Lower leg skin (tissue), 4 donors: ENCODE results near the gene CHL1. TPM values are rescaled to one million over a fixed set of nuclear protein-coding genes. Genes with fewer than 3 reads are reported as not detected.

Experiments
- DNase-seq, 2 donors: peaks; one replicate each; pipeline ENCODE4 v3.0.0-alpha.2; 2019; ENCODE audit warnings: low spot score in 2 of 2
- H3K4me3 ChIP-seq: fragments of 200-600 bp; sonication (generic); 2 replicates; pipeline ENCODE4 v1.5.1; 2017; ENCODE audit warnings: mild to moderate bottlenecking, low read depth; ENCODE audit not compliant: poor library complexity, severe bottlenecking
- CTCF ChIP-seq, 3 donors: fragments of 450-650 bp; IDR thresholded peaks; one replicate each; pipeline ENCODE4 v1.5.1; 2016; ENCODE audit warnings: antibody characterized with exemption in 3 of 3, mild to moderate bottlenecking in 3 of 3, moderate library complexity in 2 of 3
- POLR2A ChIP-seq, 2 donors: fragments of 450-650 bp; IDR thresholded peaks; one replicate each; pipeline ENCODE4 v1.6.1; 2016 to 2017; ENCODE audit warnings: antibody characterized with exemption in 2 of 2, mild to moderate bottlenecking in 1 of 2, moderate library complexity in 1 of 2
- WGBS, 2 donors: methylation state at CpG; one replicate each; pipeline ENCODE4 v1.1.5; 2018; 5-methylcytosine and 5-hydroxymethylcytosine counted together
- intact Hi-C: fragments of 100-400 bp; cut with DNase I; formaldehyde crosslinking; loops from one replicate; pipeline ENCODE4 v1.15.0; 2023; ENCODE audit warnings: low total_unique reads
- total RNA-seq, 4 donors: library from RNA; depleted of rRNA; stranded (reverse); fragments of >200 nt; gene quantifications; one replicate each; pipeline ENCODE4 v1.1.0, GENCODE V29; 2016

Gene CHL1
- total RNA-seq, 4 donors from 2014 or later, result 32.7 to 53.1 (median 42.9) TPM

DNA sequence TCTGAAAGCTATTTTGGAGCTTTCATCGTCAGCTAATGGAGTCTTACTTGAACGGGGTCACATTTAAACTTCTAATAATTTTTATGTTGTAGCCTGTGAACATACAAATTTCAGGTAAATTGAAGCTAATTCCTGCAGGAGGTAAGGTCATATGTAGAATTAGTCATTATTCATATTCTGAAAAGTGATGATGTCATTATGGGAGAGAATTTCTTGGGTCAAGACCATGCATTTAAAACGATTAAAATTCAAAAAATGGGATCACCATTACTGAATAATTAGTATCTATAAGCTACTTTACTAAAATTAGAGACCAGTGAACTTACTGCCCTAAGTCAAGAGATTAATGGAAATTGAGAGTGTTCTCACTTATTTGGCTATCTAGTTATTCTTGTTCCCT lies 120.4 kb downstream of the CHL1 start:
- no peak for TF ChIP-seq CTCF (IDR thresholded peaks at IDR 0.05)
- no peak for TF ChIP-seq POLR2A (IDR thresholded peaks at IDR 0.05)
- WGBS, 2 donors, result 82 to 86% methylated on average over 3 of the region's 3 CpGs
- no peak for DNase-seq
- intact Hi-C loops, result no loop called here
- H3K4me3 ChIP-seq, result no peak overlapping the region

GRCh38 chr3:318903-319302 lies 122.3 kb downstream of the CHL1 start:
- TF ChIP-seq CTCF (IDR thresholded peaks at IDR 0.05) (no peak), POLR2A (IDR thresholded peaks at IDR 0.05) (no peak)
- 87 to 90% methylated on average over 2 of the region's 2 CpGs for WGBS, 2 donors
- no peak for DNase-seq
- H3K4me3 ChIP-seq, result no peak overlapping the region
- intact Hi-C loops, result no loop called here

- H3K4me3 ChIP-seq, result no peak overlapping the region
- intact Hi-C loops, result no loop called here
- no peak for DNase-seq
- TF ChIP-seq POLR2A (IDR thresholded peaks at IDR 0.05) (no peak), CTCF (IDR thresholded peaks at IDR 0.05) (no peak)
- 90 to 94% methylated on average over 2 of the region's 2 CpGs for WGBS, 2 donors
Measured at GRCh38 chr3:324423-324822, 127.9 kb downstream of the CHL1 start.

DNA sequence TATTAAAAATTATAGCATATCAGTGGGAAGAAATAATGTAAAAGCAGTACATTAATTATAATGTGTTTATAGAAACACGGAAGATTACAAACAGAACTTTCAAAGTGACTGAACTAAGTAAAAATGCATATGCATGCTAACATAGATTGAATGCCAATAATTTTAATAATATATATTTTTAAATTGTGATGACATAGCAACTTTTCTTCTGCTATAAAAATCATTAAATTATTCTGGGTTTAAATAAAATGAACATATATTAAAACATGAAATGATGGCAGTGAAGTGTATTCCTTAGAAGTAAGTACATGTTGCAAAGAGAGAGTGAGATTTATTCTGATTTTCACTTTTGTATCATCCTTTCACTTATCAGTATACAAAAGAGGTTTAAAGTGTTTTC lies 128.9 kb downstream of the CHL1 start:
- DNase-seq, result no peak
- TF ChIP-seq POLR2A (IDR thresholded peaks at IDR 0.05) (no peak), CTCF (IDR thresholded peaks at IDR 0.05) (no peak)
- H3K4me3 ChIP-seq, result no peak overlapping the region
- WGBS, 2 donors, result 95 to 100% methylated on average over 1 of the region's 1 CpG
- intact Hi-C loops, result no loop called here

DNA sequence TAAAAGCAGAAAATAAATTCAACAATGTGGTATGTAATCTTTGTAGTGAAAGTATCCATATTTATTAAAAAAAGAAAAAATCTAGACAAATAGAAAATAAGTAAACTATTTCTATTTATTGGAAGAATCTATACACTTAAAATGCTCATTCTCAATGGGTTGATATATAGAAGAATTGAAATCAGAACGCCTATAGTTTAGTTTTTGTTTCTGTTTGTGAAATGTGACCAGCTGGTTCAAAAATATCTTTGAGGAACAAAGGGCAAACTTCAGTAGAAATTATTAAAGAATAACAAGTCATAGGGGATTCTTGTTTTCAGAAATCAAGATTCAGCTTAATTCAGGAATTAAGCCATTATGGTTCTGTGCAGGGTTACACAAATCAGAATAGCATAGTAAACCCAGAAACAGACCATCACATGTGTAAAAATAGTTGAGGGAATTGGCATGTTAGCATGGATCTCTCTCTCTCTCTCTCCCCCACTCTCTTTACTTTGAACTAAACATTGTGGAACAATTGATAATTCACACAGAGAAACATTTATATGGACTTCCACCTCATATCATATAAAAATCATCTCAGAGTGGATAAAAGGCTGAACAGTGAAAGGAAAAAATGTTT lies 134.0 kb downstream of the CHL1 start:
- WGBS, 2 donors, result 69 to 80% methylated on average over 1 of the region's 1 CpG
- no peak for DNase-seq
- TF ChIP-seq CTCF (IDR thresholded peaks at IDR 0.05), result no peak
- no peak for TF ChIP-seq POLR2A (IDR thresholded peaks at IDR 0.05)
- H3K4me3 ChIP-seq, result no peak overlapping the region
- intact Hi-C loops, result no loop called here

- H3K4me3 ChIP-seq, result no peak overlapping the region
- intact Hi-C loops, result no loop called here
- DNase-seq, result no peak
- 82 to 84% methylated on average over 5 of the region's 5 CpGs for WGBS, 2 donors
- TF ChIP-seq POLR2A (IDR thresholded peaks at IDR 0.05) (no peak), CTCF (IDR thresholded peaks at IDR 0.05) (no peak)
Measured at GRCh38 chr3:331881-332280, 135.3 kb downstream of the CHL1 start.
